ENCODE data around the gene GPATCH8.

The GPATCH8 gene

DNA sequence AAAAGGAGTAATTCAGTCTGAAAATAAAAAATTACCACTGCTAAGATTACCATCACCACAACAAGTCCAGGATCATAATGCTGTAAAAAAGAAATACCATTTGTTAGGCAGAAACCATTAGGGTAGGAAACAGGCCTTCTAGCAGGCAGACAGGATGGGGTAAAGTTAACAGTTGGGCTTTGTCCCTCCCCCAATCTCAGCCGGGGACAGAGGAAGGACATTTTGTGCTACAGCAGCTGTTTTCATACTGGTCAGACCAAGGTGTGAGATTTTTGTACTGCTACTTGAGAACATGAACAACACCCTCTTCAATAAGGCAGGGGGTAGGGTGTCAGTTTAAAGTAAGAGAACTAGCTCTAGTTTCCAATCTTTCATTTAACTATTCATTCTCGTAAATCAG is 64.6 kb downstream of the GPATCH8 start:
- TF ChIP-seq CTCF (IDR thresholded peaks at IDR 0.05; ENCODE audit: low read depth, low read length): no peak
- no peak overlapping the region for H3K4me3 ChIP-seq (ENCODE audit: low read depth, low read length)
- in situ Hi-C loops (cut with HindIII; ENCODE audit: low sequenced_read_pairs): no loop called here
- DNase-seq (ENCODE audit: low read depth, low spot score): no peak

- no peak overlapping the region for H3K4me3 ChIP-seq (ENCODE audit: low read depth, low read length)
- no peak for DNase-seq (ENCODE audit: low read depth, low spot score)
- TF ChIP-seq CTCF (IDR thresholded peaks at IDR 0.05; ENCODE audit: low read depth, low read length): no peak
- in situ Hi-C loops (cut with HindIII; ENCODE audit: low sequenced_read_pairs): no loop called here
Measured at GRCh38 chr17:44436336-44436735, 66.9 kb downstream of the GPATCH8 start.

DNA sequence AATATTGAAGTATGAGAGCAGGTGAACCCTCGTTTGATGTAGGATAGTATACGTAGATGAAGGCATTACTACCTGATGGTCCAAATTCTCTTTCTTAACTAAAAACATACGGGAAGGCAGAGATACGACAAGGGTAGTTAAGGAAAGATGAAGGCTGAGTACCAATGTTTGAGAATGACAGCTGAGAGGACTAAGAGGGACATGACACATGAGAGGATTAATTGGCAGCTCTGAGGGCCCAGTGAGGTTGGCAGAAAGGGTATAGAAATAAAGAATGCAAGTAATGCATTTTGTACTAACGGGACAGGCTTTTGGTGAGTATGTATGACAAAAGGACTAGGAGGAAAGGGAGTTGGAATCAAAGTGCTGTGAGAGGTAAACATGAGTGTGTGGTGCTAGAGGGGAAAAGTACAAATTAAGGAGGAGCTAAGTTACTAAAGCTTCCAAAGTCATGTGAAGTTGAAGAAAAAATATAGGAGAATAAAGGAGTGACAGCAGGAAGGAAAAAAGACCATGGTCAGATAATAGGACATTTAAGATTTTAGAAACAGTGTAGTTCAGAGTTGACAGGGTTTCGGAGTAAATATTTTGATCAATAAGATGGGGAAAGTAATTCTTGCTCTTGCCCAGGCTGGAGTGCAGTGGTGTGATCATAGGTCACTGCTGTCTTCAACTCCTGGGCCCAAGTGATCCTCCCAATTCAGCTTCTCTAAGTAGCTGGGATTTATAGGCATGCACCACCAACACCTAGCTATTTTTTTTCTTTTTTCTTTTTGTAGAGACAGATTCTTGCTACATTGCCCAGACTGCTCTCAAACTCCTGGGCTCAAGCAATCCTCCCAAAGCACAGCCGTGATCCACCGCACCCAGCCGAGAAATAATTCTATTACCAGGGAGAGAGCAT is 70.7 kb downstream of the GPATCH8 start:
- no peak for DNase-seq (ENCODE audit: low read depth, low spot score)
- no peak for TF ChIP-seq CTCF (IDR thresholded peaks at IDR 0.05; ENCODE audit: low read depth, low read length)
- in situ Hi-C loops (cut with HindIII; ENCODE audit: low sequenced_read_pairs): no loop called here
- H3K4me3 ChIP-seq (ENCODE audit: low read depth, low read length): no peak overlapping the region

DNA sequence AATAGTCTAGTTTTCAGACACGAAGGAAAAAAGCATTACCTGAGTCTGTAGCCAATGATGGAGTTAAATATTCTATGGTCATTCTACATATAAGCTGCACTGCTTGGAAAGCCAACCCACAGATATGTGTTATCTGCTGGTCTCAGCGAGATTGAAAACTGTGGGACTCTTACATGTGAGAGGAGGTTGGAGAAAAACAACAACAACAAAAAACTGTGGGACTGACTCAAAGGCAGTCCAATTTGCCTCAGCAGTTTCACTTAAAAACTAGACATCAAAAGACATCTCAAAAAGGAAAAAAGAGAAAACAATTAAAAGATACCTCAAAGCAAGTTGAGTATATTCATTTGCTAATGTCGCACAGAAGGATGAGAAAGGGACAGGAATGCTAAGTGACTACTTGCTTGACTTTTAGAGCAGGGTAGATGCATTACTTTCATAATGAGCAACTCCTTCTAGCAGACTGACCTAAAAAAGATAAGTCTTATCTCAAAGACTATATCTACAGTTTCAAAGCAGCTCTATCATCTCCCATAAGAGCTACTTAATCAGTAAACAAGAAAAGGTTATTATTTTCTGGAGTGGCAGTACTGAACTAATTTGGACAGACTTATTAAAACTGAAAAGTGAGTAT is 78.3 kb downstream of the GPATCH8 start:
- in situ Hi-C loops (cut with HindIII; ENCODE audit: low sequenced_read_pairs): no loop called here
- no peak for DNase-seq (ENCODE audit: low read depth, low spot score)
- TF ChIP-seq CTCF (IDR thresholded peaks at IDR 0.05; ENCODE audit: low read depth, low read length): no peak
- no peak overlapping the region for H3K4me3 ChIP-seq (ENCODE audit: low read depth, low read length)

GRCh38 chr17:44417553-44417952 is 85.7 kb downstream of the GPATCH8 start:
- TF ChIP-seq CTCF (IDR thresholded peaks at IDR 0.05; ENCODE audit: low read depth, low read length): no peak
- in situ Hi-C loops (cut with HindIII; ENCODE audit: low sequenced_read_pairs): no loop called here
- peak; percentile 79 for DNase-seq (ENCODE audit: low read depth, low spot score)
- H3K4me3 ChIP-seq (ENCODE audit: low read depth, low read length): no peak overlapping the region

GRCh38 chr17:44416558-44417289 is 86.5 kb downstream of the GPATCH8 start:
- no peak for TF ChIP-seq CTCF (IDR thresholded peaks at IDR 0.05; ENCODE audit: low read depth, low read length)
- no peak for DNase-seq (ENCODE audit: low read depth, low spot score)
- no peak overlapping the region for H3K4me3 ChIP-seq (ENCODE audit: low read depth, low read length)
- in situ Hi-C loops (cut with HindIII; ENCODE audit: low sequenced_read_pairs): no loop called here
